ENCODE results near the gene SAT1.

GRCh38 chrX:23797371-23798128, 14.6 kb downstream of the SAT1 start:
- TF ChIP-seq CTCF (IDR thresholded peaks at IDR 0.05) = no peak
- no peak for TF ChIP-seq POLR2A (IDR thresholded peaks at IDR 0.05)
